WTC11 (cell line): Measurements from ENCODE around the gene PSMA1. TPM values are rescaled to one million over a fixed set of nuclear protein-coding genes. Genes with fewer than 3 reads are reported as not detected.

Source experiments
- ATAC-seq: fragments of 200-7000 bp; cut with Tn5 transposase; 2 replicates; pipeline ENCODE4 v1.10.0; 2021; ENCODE audit warnings: mild to moderate bottlenecking, moderate library complexity
- CTCF ChIA-PET: fragments of 300-600 bp; sonication (Branson Sonifier 250); formaldehyde crosslinking; loops from one replicate; lab custom pipeline; 2021; ENCODE audit warnings: antibody characterized with exemption; lab: Charles Lee
- POLR2A ChIA-PET: fragments of 350-600 bp; sonication (Branson Sonifier 250); formaldehyde crosslinking; loops from one replicate; lab custom pipeline; 2021; ENCODE audit warnings: antibody characterized with exemption; lab: Charles Lee
- DNase-seq: peaks from one replicate; pipeline ENCODE4 v3.0.0; 2021; ENCODE audit warnings: low spot score
- H3K27ac Mint-ChIP-seq: 2 replicates; pipeline ENCODE4 v1.8.0; 2021; ENCODE audit warnings: mixed read lengths
- H3K27me3 Mint-ChIP-seq: 2 replicates; pipeline ENCODE4 v1.8.0; 2021; ENCODE audit warnings: low read depth, mild to moderate bottlenecking, moderate library complexity, mixed read lengths
- H3K36me3 Mint-ChIP-seq: 2 replicates; pipeline ENCODE4 v1.8.0; 2021; ENCODE audit warnings: mixed read lengths
- H3K4me1 Mint-ChIP-seq: 2 replicates; pipeline ENCODE4 v1.8.0; 2022; ENCODE audit warnings: mixed read lengths
- H3K4me3 Mint-ChIP-seq: 2 replicates; pipeline ENCODE4 v1.8.0; 2021; ENCODE audit warnings: mild to moderate bottlenecking, moderate library complexity, mixed read lengths
- H3K9me3 Mint-ChIP-seq: 2 replicates; pipeline ENCODE4 v1.8.0; 2021; ENCODE audit warnings: mixed read lengths
- CREB1 ChIP-seq: sonication (generic); formaldehyde crosslinking; IDR thresholded peaks from 2 replicates; pipeline ENCODE4 v1.8.0; 2023; ENCODE audit warnings: mild to moderate bottlenecking, missing genetic modification reagents
- CREM ChIP-seq: sonication (generic); formaldehyde crosslinking; IDR thresholded peaks from 2 replicates; pipeline ENCODE4 v1.8.1; 2022; ENCODE audit warnings: mild to moderate bottlenecking, missing genetic modification reagents, moderate library complexity
- ESRRA ChIP-seq: sonication (generic); formaldehyde crosslinking; IDR thresholded peaks from 2 replicates; pipeline ENCODE4 v1.8.1; 2022; ENCODE audit warnings: mild to moderate bottlenecking, missing genetic modification reagents, borderline replicate concordance
- FOXK1 ChIP-seq: sonication (generic); formaldehyde crosslinking; IDR thresholded peaks from 2 replicates; pipeline ENCODE4 v1.8.0; 2022; ENCODE audit warnings: mild to moderate bottlenecking, moderate library complexity, missing genetic modification reagents
- FOXP1 ChIP-seq: sonication (generic); formaldehyde crosslinking; IDR thresholded peaks from 2 replicates; pipeline ENCODE4 v1.8.0; 2022; ENCODE audit warnings: missing genetic modification reagents, mild to moderate bottlenecking, moderate library complexity, borderline replicate concordance
- GRHL2 ChIP-seq: fragments of 250-450 bp; sonication (Bioruptor Pico); IDR thresholded peaks from 2 replicates; pipeline ENCODE4 v1.8.0; 2022; ENCODE audit warnings: mild to moderate bottlenecking, moderate library complexity; ENCODE audit not compliant: insufficient replicate concordance, severe bottlenecking
- IRF1 ChIP-seq: sonication (generic); formaldehyde crosslinking; IDR thresholded peaks from 2 replicates; pipeline ENCODE4 v1.8.0; 2023; ENCODE audit warnings: missing genetic modification reagents
- MLX ChIP-seq: sonication (generic); formaldehyde crosslinking; IDR thresholded peaks from 2 replicates; pipeline ENCODE4 v1.8.1; 2023; ENCODE audit warnings: mild to moderate bottlenecking, missing genetic modification reagents, moderate library complexity
- MXD4 ChIP-seq: fragments of 250-450 bp; sonication (Bioruptor Pico); IDR thresholded peaks from 2 replicates; pipeline ENCODE4 v1.8.0; 2021; ENCODE audit warnings: mild to moderate bottlenecking, moderate library complexity, borderline replicate concordance
- NR2C2 ChIP-seq: sonication (generic); formaldehyde crosslinking; IDR thresholded peaks from 2 replicates; pipeline ENCODE4 v1.8.0; 2022; ENCODE audit warnings: mild to moderate bottlenecking, missing genetic modification reagents
- RORB ChIP-seq: fragments of 250-450 bp; sonication (Bioruptor Pico); IDR thresholded peaks from 2 replicates; pipeline ENCODE4 v1.9.0; 2021; ENCODE audit warnings: mild to moderate bottlenecking
- SOX15 ChIP-seq: fragments of 250-450 bp; sonication (Bioruptor Pico); IDR thresholded peaks from 2 replicates; pipeline ENCODE4 v1.9.0; 2021; ENCODE audit warnings: mild to moderate bottlenecking
- TEAD4 ChIP-seq: sonication (generic); formaldehyde crosslinking; IDR thresholded peaks from 2 replicates; pipeline ENCODE4 v1.8.0; 2022; ENCODE audit warnings: mild to moderate bottlenecking, missing genetic modification reagents
- TP53 ChIP-seq: sonication (generic); formaldehyde crosslinking; IDR thresholded peaks from 2 replicates; pipeline ENCODE4 v1.8.1; 2023; ENCODE audit warnings: mild to moderate bottlenecking, missing genetic modification reagents
- ZNF396 ChIP-seq: fragments of 250-450 bp; sonication (Bioruptor Pico); IDR thresholded peaks from 2 replicates; pipeline ENCODE4 v1.8.0; 2021; ENCODE audit warnings: mild to moderate bottlenecking, moderate library complexity, borderline replicate concordance
- ZNF512 ChIP-seq: sonication (generic); formaldehyde crosslinking; IDR thresholded peaks from 2 replicates; pipeline ENCODE4 v1.8.1; 2022; ENCODE audit warnings: missing genetic modification reagents, borderline replicate concordance
- ZNF671 ChIP-seq: fragments of 250-450 bp; sonication (Bioruptor Pico); IDR thresholded peaks from 2 replicates; pipeline ENCODE4 v1.8.0; 2021; ENCODE audit warnings: mild to moderate bottlenecking
- total RNA-seq: library from RNA; stranded (reverse); gene quantifications from 3 replicates; pipeline ENCODE4 v1.2.3, GENCODE V29; 2021
- TF ChIP-seq, protein P1 (sequence below): sonication (generic); formaldehyde crosslinking; IDR thresholded peaks from 2 replicates; pipeline ENCODE4 v1.8.0; 2022; ENCODE audit warnings: mild to moderate bottlenecking, missing genetic modification reagents
- TF ChIP-seq, protein P2 (sequence below): sonication (generic); formaldehyde crosslinking; IDR thresholded peaks from 2 replicates; pipeline ENCODE4 v1.8.0; 2022; ENCODE audit warnings: mild to moderate bottlenecking, missing genetic modification reagents
- TF ChIP-seq, protein P3 (sequence below): fragments of 250-450 bp; sonication (Bioruptor Pico); conservative IDR thresholded peaks from 2 replicates; pipeline ENCODE4 v1.9.0; 2021; ENCODE audit warnings: mild to moderate bottlenecking
- TF ChIP-seq, protein P4 (sequence below): sonication (generic); formaldehyde crosslinking; conservative IDR thresholded peaks from 2 replicates; pipeline ENCODE4 v1.8.1; 2022; ENCODE audit warnings: mild to moderate bottlenecking, missing genetic modification reagents
- TF ChIP-seq, protein P5 (sequence below): sonication (generic); formaldehyde crosslinking; IDR thresholded peaks from 2 replicates; pipeline ENCODE4 v1.8.1; 2023; ENCODE audit warnings: mild to moderate bottlenecking, missing genetic modification reagents

Gene PSMA1
- total RNA-seq, 1 experiment from 2014 or later, result 139 TPM

GRCh38 chr11:14529951-14530350 lies 9.8 kb upstream of the PSMA1 start (continued):
- TF ChIP-seq MLX (CRISPR knock-in tag), result no peak
- no peak for TF ChIP-seq FOXP1
- no peak for TF ChIP-seq NR2C2 (CRISPR knock-in tag)
- TF ChIP-seq, protein P1, sequence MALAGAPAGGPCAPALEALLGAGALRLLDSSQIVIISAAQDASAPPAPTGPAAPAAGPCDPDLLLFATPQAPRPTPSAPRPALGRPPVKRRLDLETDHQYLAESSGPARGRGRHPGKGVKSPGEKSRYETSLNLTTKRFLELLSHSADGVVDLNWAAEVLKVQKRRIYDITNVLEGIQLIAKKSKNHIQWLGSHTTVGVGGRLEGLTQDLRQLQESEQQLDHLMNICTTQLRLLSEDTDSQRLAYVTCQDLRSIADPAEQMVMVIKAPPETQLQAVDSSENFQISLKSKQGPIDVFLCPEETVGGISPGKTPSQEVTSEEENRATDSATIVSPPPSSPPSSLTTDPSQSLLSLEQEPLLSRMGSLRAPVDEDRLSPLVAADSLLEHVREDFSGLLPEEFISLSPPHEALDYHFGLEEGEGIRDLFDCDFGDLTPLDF, result no peak
- no peak for TF ChIP-seq ZNF671 (CRISPR knock-in tag)
- TF ChIP-seq, all 79 proteins: peak for 0

DNA sequence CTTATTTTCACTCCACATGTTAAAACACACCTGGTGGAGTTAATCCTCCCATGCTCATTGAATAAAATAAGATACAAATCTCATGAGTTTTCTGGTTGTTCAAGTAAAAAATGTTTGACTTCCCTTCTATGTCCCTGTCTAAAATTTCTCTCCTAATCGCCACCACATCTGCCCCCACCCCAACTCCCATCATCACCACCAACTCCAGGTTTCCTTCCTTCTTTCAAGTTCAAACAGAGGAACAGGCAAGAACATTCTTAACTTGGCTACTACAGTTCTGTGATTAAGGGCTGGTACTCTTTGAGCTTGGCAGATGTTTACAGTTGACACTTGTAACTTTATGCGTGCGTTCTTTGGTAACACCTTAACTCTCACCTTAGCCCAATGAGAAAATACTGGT lies 9.1 kb upstream of the PSMA1 start:
- peaks cover 4% of the 10 kb centered on the region; the same call in 1 of the 2 replicates for H3K9me3 Mint-ChIP-seq
- POLR2A ChIA-PET, result interaction anchor here (0.6 to 1.1 kb wide), 2 partner anchors 8 to 129 kb away, joined by 3 read pairs; no protein-coding TSS in a partner anchor
- TF ChIP-seq MXD4 (CRISPR knock-in tag) (no peak), ZNF396 (CRISPR knock-in tag) (no peak), ESRRA (CRISPR knock-in tag) (no peak), CREB1 (CRISPR knock-in tag) (no peak), RORB (CRISPR knock-in tag) (no peak), ZNF512 (no peak), TP53 (CRISPR knock-in tag) (no peak), TEAD4 (CRISPR knock-in tag) (no peak), GRHL2 (no peak), CREM (CRISPR knock-in tag) (no peak)
- TF ChIP-seq, protein P2, sequence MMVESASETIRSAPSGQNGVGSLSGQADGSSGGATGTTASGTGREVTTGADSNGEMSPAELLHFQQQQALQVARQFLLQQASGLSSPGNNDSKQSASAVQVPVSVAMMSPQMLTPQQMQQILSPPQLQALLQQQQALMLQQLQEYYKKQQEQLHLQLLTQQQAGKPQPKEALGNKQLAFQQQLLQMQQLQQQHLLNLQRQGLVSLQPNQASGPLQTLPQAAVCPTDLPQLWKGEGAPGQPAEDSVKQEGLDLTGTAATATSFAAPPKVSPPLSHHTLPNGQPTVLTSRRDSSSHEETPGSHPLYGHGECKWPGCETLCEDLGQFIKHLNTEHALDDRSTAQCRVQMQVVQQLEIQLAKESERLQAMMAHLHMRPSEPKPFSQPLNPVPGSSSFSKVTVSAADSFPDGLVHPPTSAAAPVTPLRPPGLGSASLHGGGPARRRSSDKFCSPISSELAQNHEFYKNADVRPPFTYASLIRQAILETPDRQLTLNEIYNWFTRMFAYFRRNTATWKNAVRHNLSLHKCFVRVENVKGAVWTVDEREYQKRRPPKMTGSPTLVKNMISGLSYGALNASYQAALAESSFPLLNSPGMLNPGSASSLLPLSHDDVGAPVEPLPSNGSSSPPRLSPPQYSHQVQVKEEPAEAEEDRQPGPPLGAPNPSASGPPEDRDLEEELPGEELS (CRISPR knock-in tag), result no peak
- TF ChIP-seq, protein P3, sequence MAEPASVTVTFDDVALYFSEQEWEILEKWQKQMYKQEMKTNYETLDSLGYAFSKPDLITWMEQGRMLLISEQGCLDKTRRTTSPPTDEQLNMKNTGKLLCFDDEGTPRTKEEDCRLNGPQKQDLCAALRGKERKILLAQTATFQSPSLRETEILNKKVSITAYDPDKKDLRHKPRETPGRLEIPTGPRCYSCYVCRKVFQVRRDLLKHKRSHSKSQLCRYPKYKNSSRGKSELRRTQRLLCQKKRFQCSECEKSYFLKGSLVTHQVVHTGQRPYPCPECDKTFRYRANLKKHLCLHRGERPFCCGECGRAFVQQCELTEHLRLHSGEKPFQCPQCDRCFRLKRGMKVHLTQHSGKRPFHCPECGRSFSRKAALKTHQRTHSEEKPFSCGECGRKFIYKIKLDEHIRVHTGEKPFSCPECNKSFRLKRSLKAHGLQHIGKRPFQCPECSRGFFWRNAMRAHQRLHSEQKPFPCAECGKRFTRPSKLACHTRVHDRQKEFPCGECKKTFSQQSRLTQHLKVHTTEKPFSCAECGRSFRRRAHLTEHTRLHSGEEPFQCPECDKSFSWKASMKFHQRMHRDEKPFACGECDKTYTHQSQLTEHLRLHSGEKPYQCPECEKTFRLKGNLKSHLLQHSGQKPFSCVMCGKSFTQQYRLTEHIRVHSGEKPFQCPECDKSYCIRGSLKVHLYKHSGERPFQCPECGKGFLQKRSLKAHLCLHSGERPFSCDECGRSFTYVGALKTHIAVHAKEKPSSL, result no peak
- H3K4me1 Mint-ChIP-seq, result peaks cover 6% of the 10 kb centered on the region
- H3K36me3 Mint-ChIP-seq, result no peaks in the 10 kb centered on the region
- no peaks in the 10 kb centered on the region for H3K27me3 Mint-ChIP-seq
- ATAC-seq (no peak), DNase-seq (no peak)
- no peak overlapping the region for H3K27ac Mint-ChIP-seq
- no peak overlapping the region for H3K4me3 Mint-ChIP-seq
- CTCF ChIA-PET, result interaction anchor here (0.8 to 1.0 kb wide), 2 partner anchors 94 to 379 kb away, joined by 3 to 5 read pairs; no protein-coding TSS in a partner anchor

DNA sequence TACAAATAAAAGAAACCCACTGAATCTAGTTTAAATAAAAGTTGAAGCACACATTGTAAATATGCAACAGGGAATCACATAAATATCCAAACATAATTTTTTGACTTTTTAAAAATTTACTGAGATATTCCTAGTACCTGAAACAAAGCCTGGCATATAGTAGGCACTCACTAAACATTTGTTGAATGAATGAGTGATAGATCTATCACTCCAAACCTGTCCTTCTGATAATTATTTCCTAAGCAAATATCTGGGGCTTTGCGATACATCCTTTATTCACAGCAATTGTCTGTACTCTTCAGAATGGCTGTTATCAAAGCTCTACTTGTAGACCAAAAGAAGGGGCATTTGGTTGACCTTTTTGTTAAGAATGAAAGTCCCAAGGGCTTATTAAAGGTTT lies 2.6 kb upstream of the PSMA1 start:
- Mint-ChIP-seq H3K4me1 (peaks cover 11% of the 10 kb centered on the region), H3K36me3 (peaks cover 7% of the 10 kb centered on the region), H3K9me3 (no peaks in the 10 kb centered on the region), H3K27me3 (no peaks in the 10 kb centered on the region), H3K27ac (no peak overlapping the region), H3K4me3 (no peak overlapping the region)
- DNase-seq (no peak), ATAC-seq (no peak)
- POLR2A ChIA-PET, result no interaction called here
- CTCF ChIA-PET, result interaction anchor here (1.6 kb wide), 1 partner anchor 385 kb away, joined by 7 read pairs; no protein-coding TSS in a partner anchor
- TF ChIP-seq FOXK1 (CRISPR knock-in tag) (no peak), IRF1 (CRISPR knock-in tag) (no peak), ESRRA (CRISPR knock-in tag) (no peak), SOX15 (CRISPR knock-in tag) (no peak)
- TF ChIP-seq, protein P4, sequence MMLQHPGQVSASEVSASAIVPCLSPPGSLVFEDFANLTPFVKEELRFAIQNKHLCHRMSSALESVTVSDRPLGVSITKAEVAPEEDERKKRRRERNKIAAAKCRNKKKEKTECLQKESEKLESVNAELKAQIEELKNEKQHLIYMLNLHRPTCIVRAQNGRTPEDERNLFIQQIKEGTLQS, result no peak
- TF ChIP-seq, protein P5, sequence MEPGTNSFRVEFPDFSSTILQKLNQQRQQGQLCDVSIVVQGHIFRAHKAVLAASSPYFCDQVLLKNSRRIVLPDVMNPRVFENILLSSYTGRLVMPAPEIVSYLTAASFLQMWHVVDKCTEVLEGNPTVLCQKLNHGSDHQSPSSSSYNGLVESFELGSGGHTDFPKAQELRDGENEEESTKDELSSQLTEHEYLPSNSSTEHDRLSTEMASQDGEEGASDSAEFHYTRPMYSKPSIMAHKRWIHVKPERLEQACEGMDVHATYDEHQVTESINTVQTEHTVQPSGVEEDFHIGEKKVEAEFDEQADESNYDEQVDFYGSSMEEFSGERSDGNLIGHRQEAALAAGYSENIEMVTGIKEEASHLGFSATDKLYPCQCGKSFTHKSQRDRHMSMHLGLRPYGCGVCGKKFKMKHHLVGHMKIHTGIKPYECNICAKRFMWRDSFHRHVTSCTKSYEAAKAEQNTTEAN, result no peak
- TF ChIP-seq, protein P2 (CRISPR knock-in tag), result no peak
